Measurements from ENCODE around the gene CNKSR3. TPM values are rescaled to one million over a fixed set of nuclear protein-coding genes. Genes with fewer than 3 reads are reported as not detected.

Gene CNKSR3
- total RNA-seq, 2 donors from 2014 or later, result 5.9 to 8.0 TPM

GRCh38 chr6:154395878-154396277 lies 114.6 kb downstream of the CNKSR3 start:
- no peak overlapping the region for H3K27ac ChIP-seq (ENCODE audit: low read depth, low read length)
- H3K27me3 ChIP-seq (ENCODE audit: control insufficient read depth, insufficient read depth, low read length, poor library complexity, severe bottlenecking), result no peaks in the 10 kb centered on the region
- Mint-ChIP-seq H3K9me3 (no peaks in the 10 kb centered on the region), H3K27ac (no peak overlapping the region), H3K36me3 (ENCODE audit: low read depth) (peaks cover 2% of the 10 kb centered on the region), H3K4me1 (no peaks in the 10 kb centered on the region), H3K27me3 (ENCODE audit: insufficient read depth) (no peaks in the 10 kb centered on the region), H3K4me3 (no peak overlapping the region)
- H3K4me3 ChIP-seq (ENCODE audit: low read length), result no peak overlapping the region
- 92 to 96% methylated on average over 6 of the region's 6 CpGs for WGBS, 2 experiments (ENCODE audit: insufficient coverage in 1 of 2, insufficient read length in 1 of 2)
- peaks cover under 1% of the 10 kb centered on the region for H3K36me3 ChIP-seq (ENCODE audit: control insufficient read depth, insufficient read depth, low read length)
- DNase-seq, result no peak
- TF ChIP-seq CTCF (conservative IDR thresholded peaks at IDR 0.05), result no peak
- no peak overlapping the region for H3K9ac ChIP-seq (ENCODE audit: extremely low read depth, low read length, poor library complexity, severe bottlenecking)
- H3K4me1 ChIP-seq (ENCODE audit: control insufficient read depth, insufficient read depth, low read length), result no peaks in the 10 kb centered on the region
- no peaks in the 10 kb centered on the region for H3K9me3 ChIP-seq (ENCODE audit: control insufficient read depth, low read length)

GRCh38 chr6:154395316-154395715 lies 115.2 kb downstream of the CNKSR3 start:
- H3K4me1 Mint-ChIP-seq, result no peaks in the 10 kb centered on the region
- no peak overlapping the region for H3K4me3 Mint-ChIP-seq

GRCh38 chr6:154394571-154394970 lies 115.9 kb downstream of the CNKSR3 start:
- Mint-ChIP-seq H3K4me1 (no peaks in the 10 kb centered on the region), H3K27ac (no peak overlapping the region), H3K4me3 (no peak overlapping the region), H3K9me3 (peaks cover 4% of the 10 kb centered on the region), H3K36me3 (ENCODE audit: low read depth) (peaks cover 2% of the 10 kb centered on the region), H3K27me3 (ENCODE audit: insufficient read depth) (no peaks in the 10 kb centered on the region)
- H3K27ac ChIP-seq (ENCODE audit: low read depth, low read length), result no peak overlapping the region
- no peaks in the 10 kb centered on the region for H3K9me3 ChIP-seq (ENCODE audit: control insufficient read depth, low read length)
- no peaks in the 10 kb centered on the region for H3K4me1 ChIP-seq (ENCODE audit: control insufficient read depth, insufficient read depth, low read length)
- no peak overlapping the region for H3K9ac ChIP-seq (ENCODE audit: extremely low read depth, low read length, poor library complexity, severe bottlenecking)
- H3K27me3 ChIP-seq (ENCODE audit: control insufficient read depth, insufficient read depth, low read length, poor library complexity, severe bottlenecking), result no peaks in the 10 kb centered on the region
- H3K36me3 ChIP-seq (ENCODE audit: control insufficient read depth, insufficient read depth, low read length), result no peaks in the 10 kb centered on the region
- WGBS, 2 experiments (ENCODE audit: insufficient coverage in 1 of 2, insufficient read length in 1 of 2), result 97 to 100% methylated on average over 1 to 3 of the region's 3 CpGs
- no peak for TF ChIP-seq CTCF (conservative IDR thresholded peaks at IDR 0.05)
- H3K4me3 ChIP-seq (ENCODE audit: low read length), result no peak overlapping the region
- no peak for DNase-seq

More at GRCh38 chr6:154395316-154395715, 115.2 kb downstream of the CNKSR3 start:
- Histone ChIP-seq H3K9me3 (ENCODE audit: control insufficient read depth, low read length) (no peaks in the 10 kb centered on the region), H3K4me3 (ENCODE audit: low read length) (no peak overlapping the region), H3K27me3 (ENCODE audit: control insufficient read depth, insufficient read depth, low read length, poor library complexity, severe bottlenecking) (no peaks in the 10 kb centered on the region), H3K9ac (ENCODE audit: extremely low read depth, low read length, poor library complexity, severe bottlenecking) (no peak overlapping the region), H3K36me3 (ENCODE audit: control insufficient read depth, insufficient read depth, low read length) (no peaks in the 10 kb centered on the region), H3K27ac (ENCODE audit: low read depth, low read length) (no peak overlapping the region), H3K4me1 (ENCODE audit: control insufficient read depth, insufficient read depth, low read length) (no peaks in the 10 kb centered on the region)
- DNase-seq, result no peak
- H3K36me3 Mint-ChIP-seq (ENCODE audit: low read depth), result peaks cover 2% of the 10 kb centered on the region
- TF ChIP-seq CTCF (conservative IDR thresholded peaks at IDR 0.05), result no peak
- no peaks in the 10 kb centered on the region for H3K27me3 Mint-ChIP-seq (ENCODE audit: insufficient read depth)
- H3K9me3 Mint-ChIP-seq, result no peaks in the 10 kb centered on the region
- H3K27ac Mint-ChIP-seq, result no peak overlapping the region

Data from endodermal cell (in vitro differentiated cells).